Measurements from ENCODE around the gene CEP104. TPM values are rescaled to one million over a fixed set of nuclear protein-coding genes. Genes with fewer than 3 reads are reported as not detected.

CEP104 gene
- total RNA-seq, 1 experiment from 2014 or later: 47.7 TPM

GRCh38 chr1:3827813-3828307, 29.2 kb downstream of the CEP104 start:
- no peak overlapping the region for H3K4me2 ChIP-seq
- H3F3A ChIP-seq (ENCODE audit: insufficient read depth, low read depth): no peaks in the 10 kb centered on the region
- intact Hi-C loops (cut with micrococcal nuclease; ENCODE audit: unreplicated experiment): no loop called here
- BruUV-seq (replicated peaks): no TSS peak
- H3K9me3 ChIP-seq (ENCODE audit: insufficient read depth, low read depth): no peaks in the 10 kb centered on the region
- H3K27ac ChIP-seq: no peak overlapping the region
- no peaks in the 10 kb centered on the region for H3K36me3 ChIP-seq (ENCODE audit: low read depth)
- H3K4me1 ChIP-seq (replicated peaks; ENCODE audit: insufficient read depth): no peaks in the 10 kb centered on the region
- H3K27me3 ChIP-seq (ENCODE audit: insufficient read depth, low read depth): no peaks in the 10 kb centered on the region
- no peak for DNase-seq
- H3K79me2 ChIP-seq (ENCODE audit: low read depth): no peaks in the 10 kb centered on the region
- no peak for TF ChIP-seq EZH2 (IDR thresholded peaks at IDR 0.05; ENCODE audit: low read depth)
- TF ChIP-seq CTCF (conservative IDR thresholded peaks at IDR 0.05): no peak
- ChIA-PET POLR2A (ENCODE audit: unreplicated experiment) (interaction anchor here (0.6 kb wide), 1 partner anchor 914 kb away, joined by 5 read pairs; no protein-coding TSS in a partner anchor), CTCF (no interaction called here)
- no peaks in the 10 kb centered on the region for H4K20me1 ChIP-seq (ENCODE audit: insufficient read depth)
- no peak overlapping the region for H2AFZ ChIP-seq
- H3K4me3 ChIP-seq: no peak overlapping the region
- no peaks in the 10 kb centered on the region for H3K9me2 ChIP-seq (ENCODE audit: insufficient read depth)

- CTCF ChIA-PET: no interaction called here
- intact Hi-C loops (cut with micrococcal nuclease; ENCODE audit: unreplicated experiment): no loop called here
- Histone ChIP-seq H4K20me1 (ENCODE audit: insufficient read depth) (no peaks in the 10 kb centered on the region), H3K79me2 (ENCODE audit: low read depth) (no peaks in the 10 kb centered on the region), H3F3A (ENCODE audit: insufficient read depth, low read depth) (no peaks in the 10 kb centered on the region), H2AFZ (no peak overlapping the region), H3K9me2 (ENCODE audit: insufficient read depth) (no peaks in the 10 kb centered on the region), H3K27ac (no peak overlapping the region), H3K27me3 (ENCODE audit: insufficient read depth, low read depth) (no peaks in the 10 kb centered on the region), H3K36me3 (ENCODE audit: low read depth) (no peaks in the 10 kb centered on the region), H3K4me1 (replicated peaks; ENCODE audit: insufficient read depth) (no peaks in the 10 kb centered on the region), H3K4me2 (no peak overlapping the region), H3K9me3 (ENCODE audit: insufficient read depth, low read depth) (no peaks in the 10 kb centered on the region), H3K4me3 (no peak overlapping the region)
- no peak for DNase-seq
- no TSS peak for BruUV-seq (replicated peaks)
- TF ChIP-seq EZH2 (IDR thresholded peaks at IDR 0.05; ENCODE audit: low read depth) (no peak), CTCF (conservative IDR thresholded peaks at IDR 0.05) (no peak)
- POLR2A ChIA-PET (ENCODE audit: unreplicated experiment): no interaction called here
These were observed 31.7 kb downstream of the CEP104 start for GRCh38 chr1:3825356-3825755.

- BruUV-seq (replicated peaks): no TSS peak
- H3K79me2 ChIP-seq (ENCODE audit: low read depth): no peaks in the 10 kb centered on the region
- no peaks in the 10 kb centered on the region for H3K36me3 ChIP-seq (ENCODE audit: low read depth)
- no peak overlapping the region for H3K4me3 ChIP-seq
- no peaks in the 10 kb centered on the region for H3K9me3 ChIP-seq (ENCODE audit: insufficient read depth, low read depth)
- intact Hi-C loops (cut with micrococcal nuclease; ENCODE audit: unreplicated experiment): no loop called here
- no peak for TF ChIP-seq EZH2 (IDR thresholded peaks at IDR 0.05; ENCODE audit: low read depth)
- no peak for TF ChIP-seq CTCF (conservative IDR thresholded peaks at IDR 0.05)
- H4K20me1 ChIP-seq (ENCODE audit: insufficient read depth): no peaks in the 10 kb centered on the region
- no peak for DNase-seq
- no peaks in the 10 kb centered on the region for H3K9me2 ChIP-seq (ENCODE audit: insufficient read depth)
- H3K4me2 ChIP-seq: no peak overlapping the region
- no peaks in the 10 kb centered on the region for H3F3A ChIP-seq (ENCODE audit: insufficient read depth, low read depth)
- no peak overlapping the region for H2AFZ ChIP-seq
- CTCF ChIA-PET: no interaction called here
- no peaks in the 10 kb centered on the region for H3K4me1 ChIP-seq (replicated peaks; ENCODE audit: insufficient read depth)
- H3K27me3 ChIP-seq (ENCODE audit: insufficient read depth, low read depth): no peaks in the 10 kb centered on the region
- H3K27ac ChIP-seq: no peak overlapping the region
- POLR2A ChIA-PET (ENCODE audit: unreplicated experiment): no interaction called here
These were observed 32.4 kb downstream of the CEP104 start for GRCh38 chr1:3824650-3825049.

Measured in PC-9 (cell line).